NCI-H2107 treated with DMSO at 0.1 percent for 48 hours (cell line): ENCODE results near the gene FOXP2.

Experiments
- DNase-seq: peaks from one replicate; lab custom pipeline; 2025; ENCODE audit not compliant: unreplicated experiment; lab: John Stamatoyannopoulos, UW

Gene FOXP2

GRCh38 chr7:114650491-114650890, 235.9 kb downstream of the FOXP2 start:
- no peak for DNase-seq

GRCh38 chr7:114652041-114652440, 237.4 kb downstream of the FOXP2 start:
- peak; percentile 86 for DNase-seq

GRCh38 chr7:114653364-114654088, 238.9 kb downstream of the FOXP2 start:
- DNase-seq, result no peak

- DNase-seq, result peak; percentile 77
Observed at GRCh38 chr7:114656466-114656865, 241.9 kb downstream of the FOXP2 start.

- DNase-seq, result no peak
Observed at GRCh38 chr7:114657279-114657678, 242.7 kb downstream of the FOXP2 start.

- no peak for DNase-seq
Observed at GRCh38 chr7:114658216-114658615, 243.6 kb downstream of the FOXP2 start.

- no peak for DNase-seq
Observed at GRCh38 chr7:114659409-114660125, 245.0 kb downstream of the FOXP2 start.

GRCh38 chr7:114660126-114660486, 245.5 kb downstream of the FOXP2 start:
- DNase-seq, result peak; percentile 67

- no peak for DNase-seq
Observed at GRCh38 chr7:114660753-114661152, 246.1 kb downstream of the FOXP2 start.

- no peak for DNase-seq
Observed at GRCh38 chr7:114662002-114662677, 247.5 kb downstream of the FOXP2 start.

- peak; percentile 77 for DNase-seq
Observed at GRCh38 chr7:114663502-114663901, 248.9 kb downstream of the FOXP2 start.

- no peak for DNase-seq
Observed at GRCh38 chr7:114670676-114671075, 256.1 kb downstream of the FOXP2 start.

- DNase-seq, result no peak
Observed at GRCh38 chr7:114671563-114672123, 257.0 kb downstream of the FOXP2 start.

- no peak for DNase-seq
Observed at GRCh38 chr7:114678116-114678515, 263.5 kb downstream of the FOXP2 start.

- no peak for DNase-seq
Observed at GRCh38 chr7:114687238-114687637, 272.6 kb downstream of the FOXP2 start.

GRCh38 chr7:114688443-114689055, 273.9 kb downstream of the FOXP2 start:
- no peak for DNase-seq

GRCh38 chr7:114689406-114689805, 274.8 kb downstream of the FOXP2 start:
- DNase-seq, result no peak

- DNase-seq, result no peak
Observed at GRCh38 chr7:114691605-114692004, 277.0 kb downstream of the FOXP2 start.

GRCh38 chr7:114695182-114695581, 280.6 kb downstream of the FOXP2 start:
- no peak for DNase-seq

- DNase-seq, result no peak
Observed at GRCh38 chr7:114700247-114700928, 285.8 kb downstream of the FOXP2 start.

- DNase-seq, result no peak
Observed at GRCh38 chr7:114703677-114704076, 289.1 kb downstream of the FOXP2 start.
